A673 (cell line): ENCODE measurements around the gene HAND1. TPM values are rescaled to one million over a fixed set of nuclear protein-coding genes. Genes with fewer than 3 reads are reported as not detected.

Experiments used
- BruUV-seq: library from RNA; stranded (reverse); fragments of 400-500 nt; replicated peaks from 2 replicates; lab custom pipeline; 2021; lab: Mats Ljungman, UMichigan
- CTCF ChIA-PET: fragments of 300-600 bp; sonication (Branson Sonifier 250); formaldehyde crosslinking; loops from one replicate; lab custom pipeline; 2022; ENCODE audit warnings: antibody characterized with exemption; lab: Charles Lee
- POLR2A ChIA-PET: fragments of 300-600 bp; sonication (Branson Sonifier 250); formaldehyde crosslinking; loops from one replicate; lab custom pipeline; 2022; ENCODE audit warnings: antibody characterized with exemption; ENCODE audit not compliant: low non-redundant PET; lab: Charles Lee
- DNase-seq: peaks from one replicate; pipeline ENCODE4 v3.0.0-alpha.2; 2015; ENCODE audit warnings: low spot score
- H3K27ac ChIP-seq: fragments of 200-600 bp; sonication (generic); 2 replicates; pipeline ENCODE4 v1.5.1; 2016; ENCODE audit warnings: mixed run types, low read depth, mild to moderate bottlenecking, mixed read lengths, antibody characterized with exemption, low read length; ENCODE audit not compliant: poor library complexity, severe bottlenecking
- H3K27me3 ChIP-seq: fragments of 200-600 bp; sonication (generic); replicated peaks from 2 replicates; pipeline ENCODE4 v1.6.1; 2017; ENCODE audit warnings: mixed run types, low read depth, mild to moderate bottlenecking, mixed read lengths, antibody characterized with exemption, low read length; ENCODE audit not compliant: insufficient read depth, poor library complexity
- H3K36me3 ChIP-seq: fragments of 200-600 bp; sonication (generic); 2 replicates; pipeline ENCODE4 v1.6.1; 2016; ENCODE audit warnings: mixed run types, mild to moderate bottlenecking, mixed read lengths, antibody characterized with exemption, low read length; ENCODE audit not compliant: insufficient read depth, poor library complexity, severe bottlenecking
- H3K4me1 ChIP-seq: fragments of 200-600 bp; sonication (generic); 2 replicates; pipeline ENCODE4 v1.6.1; 2017; ENCODE audit warnings: mixed run types, mild to moderate bottlenecking, mixed read lengths, antibody characterized with exemption, low read length; ENCODE audit not compliant: insufficient read depth, poor library complexity, severe bottlenecking
- H3K4me3 ChIP-seq: fragments of 200-600 bp; sonication (generic); 2 replicates; pipeline ENCODE4 v1.5.1; 2016; ENCODE audit warnings: low read depth, mixed run types, mild to moderate bottlenecking, mixed read lengths, low read length; ENCODE audit not compliant: poor library complexity, severe bottlenecking
- H3K9me3 ChIP-seq: fragments of 200-600 bp; sonication (generic); 2 replicates; pipeline ENCODE4 v1.6.1; 2016; ENCODE audit warnings: mixed run types, low read depth, mild to moderate bottlenecking, mixed read lengths, antibody characterized with exemption, low read length; ENCODE audit not compliant: poor library complexity, severe bottlenecking
- CTCF ChIP-seq: fragments of 300-800, 200-600 bp; sonication (generic); conservative IDR thresholded peaks from 2 replicates; pipeline ENCODE4 v1.5.1; 2017; ENCODE audit warnings: low read depth, mild to moderate bottlenecking, antibody characterized with exemption, low read length, moderate library complexity, mixed read lengths
- EZH2 ChIP-seq: fragments of 200-600 bp; sonication (generic); IDR thresholded peaks from 2 replicates; pipeline ENCODE4 v1.6.1; 2017; ENCODE audit warnings: borderline replicate concordance, low read depth, mild to moderate bottlenecking, mixed read lengths, antibody characterized with exemption, low read length; ENCODE audit not compliant: poor library complexity, severe bottlenecking
- intact Hi-C: fragments of 100-400 bp; cut with micrococcal nuclease; formaldehyde crosslinking; loops from one replicate; pipeline ENCODE4 v1.10.0; 2022; ENCODE audit not compliant: unreplicated experiment
- total RNA-seq: library from RNA; stranded (reverse); gene quantifications from 2 replicates; pipeline ENCODE4 v1.2.3, GENCODE V29; 2021

Gene HAND1
- total RNA-seq, 1 experiment from 2014 or later, result not detected

- Histone ChIP-seq H3K4me3 (no peak overlapping the region), H3K36me3 (peaks cover 12% of the 10 kb centered on the region), H3K9me3 (no peaks in the 10 kb centered on the region), H3K27me3 (no peaks in the 10 kb centered on the region), H3K27ac (no peak overlapping the region), H3K4me1 (no peaks in the 10 kb centered on the region)
- ChIA-PET CTCF (no interaction called here), POLR2A (no interaction called here)
- BruUV-seq, result no TSS peak
- intact Hi-C loops, result no loop called here
- DNase-seq, result no peak
- TF ChIP-seq CTCF (no peak), EZH2 (no peak)
Measured at GRCh38 chr5:154460172-154460571, 17.9 kb downstream of the HAND1 start.

- H3K36me3 ChIP-seq, result peaks cover 22% of the 10 kb centered on the region
- H3K27ac ChIP-seq, result no peak overlapping the region
- ChIA-PET POLR2A (no interaction called here), CTCF (no interaction called here)
- no peak for DNase-seq
- H3K4me1 ChIP-seq, result no peaks in the 10 kb centered on the region
- BruUV-seq, result no TSS peak
- TF ChIP-seq EZH2, result no peak
- no peak for TF ChIP-seq CTCF
- H3K4me3 ChIP-seq, result no peak overlapping the region
- no peaks in the 10 kb centered on the region for H3K9me3 ChIP-seq
- intact Hi-C loops, result no loop called here
- no peaks in the 10 kb centered on the region for H3K27me3 ChIP-seq
Measured at GRCh38 chr5:154459015-154459414, 19.0 kb downstream of the HAND1 start.

GRCh38 chr5:154456540-154456939 is 21.5 kb downstream of the HAND1 start:
- no peaks in the 10 kb centered on the region for H3K4me1 ChIP-seq
- H3K9me3 ChIP-seq, result no peaks in the 10 kb centered on the region
- no TSS peak for BruUV-seq
- no peak for DNase-seq
- intact Hi-C loops, result no loop called here
- POLR2A ChIA-PET, result no interaction called here
- peaks cover 36% of the 10 kb centered on the region for H3K36me3 ChIP-seq
- H3K27me3 ChIP-seq, result no peaks in the 10 kb centered on the region
- no peak overlapping the region for H3K4me3 ChIP-seq
- CTCF ChIA-PET, result no interaction called here
- TF ChIP-seq CTCF, result no peak
- no peak for TF ChIP-seq EZH2
- no peak overlapping the region for H3K27ac ChIP-seq
